Measurements from ENCODE around the gene NDUFA8. TPM values are rescaled to one million over a fixed set of nuclear protein-coding genes. Genes with fewer than 3 reads are reported as not detected.

NDUFA8 gene
- total and polyA plus RNA-seq, 2 of the 4 experiments (the other 2 are of a cell fraction) = 45.2 to 98.1 TPM

DNA sequence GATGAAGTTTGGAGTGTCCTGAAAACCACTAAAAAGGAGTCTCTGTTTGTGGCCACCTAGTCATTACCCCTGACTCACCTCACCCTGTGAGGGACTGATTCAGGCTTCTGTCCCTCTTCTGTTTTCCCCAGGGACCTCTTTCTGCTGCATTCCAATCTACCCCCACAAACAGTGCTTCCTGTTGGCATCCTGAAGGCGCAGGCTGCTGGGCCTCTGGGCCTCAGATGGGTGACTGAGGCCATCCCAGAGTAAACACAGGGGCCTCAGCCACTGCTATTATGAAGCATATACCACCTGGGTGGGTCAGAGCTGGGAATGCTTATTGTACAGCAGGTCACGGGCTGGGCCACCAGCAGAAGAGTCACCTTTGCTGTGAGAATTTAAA lies 20.1 kb upstream of the NDUFA8 start:
- H3K9ac ChIP-seq (ENCODE audit: low read depth, low read length) = no peak overlapping the region
- ATAC-seq (ENCODE audit: low read depth) = peak; percentile 42; the same call in 1 of the 2 replicates
- no peaks in the 10 kb centered on the region for H3K9me1 ChIP-seq (ENCODE audit: insufficient read depth, low read length)
- WGBS, 2 experiments (ENCODE audit: extremely low coverage in 2 of 2, insufficient read length in 1 of 2) = no CpG with 5 or more reads among the region's 2 CpGs
- H3K18ac ChIP-seq (ENCODE audit: low read depth, low read length) = no peak overlapping the region
- intact Hi-C loops (cut with micrococcal nuclease) (no loop called here), in situ Hi-C loops (cut with MboI; ENCODE audit: low sequenced_read_pairs) (no loop called here), dilution Hi-C loops (cut with HindIII; ENCODE audit: low sequenced_read_pairs, unreplicated experiment) (no loop called here)
- H3K56ac ChIP-seq (ENCODE audit: extremely low read depth, insufficient read depth, low read length) = no peak overlapping the region
- H2BK20ac ChIP-seq (ENCODE audit: low read depth, low read length) = no peak overlapping the region
- no peak overlapping the region for H3K4ac ChIP-seq (ENCODE audit: low read depth, low read length)
- ChIA-PET CTCF (no interaction called here), POLR2A (ENCODE audit: unreplicated experiment) (no interaction called here)
- H2AK5ac ChIP-seq (ENCODE audit: low read depth, low read length) = no peak overlapping the region
- H2BK5ac ChIP-seq (ENCODE audit: low read depth, low read length, poor library complexity, severe bottlenecking) = no peak overlapping the region
- H3K14ac ChIP-seq (replicated peaks; ENCODE audit: low read depth, low read length) = no peak overlapping the region
- H2AFZ ChIP-seq (replicated peaks; ENCODE audit: low read length, poor library complexity) = peak overlapping the region; percentile 36
- no peak overlapping the region for H3K4me3 ChIP-seq (ENCODE audit: insufficient read depth, low read depth, low read length)
- no peaks in the 10 kb centered on the region for H3K36me3 ChIP-seq (ENCODE audit: control insufficient read depth, insufficient read depth, low read length)
- H4K8ac ChIP-seq (ENCODE audit: low read depth in 2 of 2, low read length in 2 of 2) = no peak overlapping the region
- no peaks in the 10 kb centered on the region for H3K9me3 ChIP-seq (ENCODE audit: control insufficient read depth, insufficient read depth, low read length)
- 0 out of 2 replicates have a peak, but pooled peaks cover 4% of the 10 kb centered on the region for H3K4me1 ChIP-seq (ENCODE audit: control insufficient read depth, insufficient read depth, low read length)
- no peak overlapping the region for H2AK9ac ChIP-seq (replicated peaks; ENCODE audit: low read depth, low read length, poor library complexity)
- no peak overlapping the region for H2BK15ac ChIP-seq (ENCODE audit: low read depth, low read length)
- H3K27me3 ChIP-seq (ENCODE audit: control insufficient read depth, insufficient read depth, low read length) = peaks cover 39% of the 10 kb centered on the region
- H4K5ac ChIP-seq (ENCODE audit: low read depth, low read length) = no peak overlapping the region
- H3K23ac ChIP-seq (ENCODE audit: low read depth, low read length) = no peak overlapping the region
- H4K20me1 ChIP-seq (ENCODE audit: insufficient read depth, low read length) = no peaks in the 10 kb centered on the region
- H4K91ac ChIP-seq (ENCODE audit: insufficient read depth, low read depth, low read length) = no peak overlapping the region
- no peak overlapping the region for H3K27ac ChIP-seq (ENCODE audit: insufficient read depth, low read length)
- no peaks in the 10 kb centered on the region for H3K79me1 ChIP-seq (ENCODE audit: low read depth in 1 of 2, low read length in 2 of 2)
- H2BK120ac ChIP-seq (ENCODE audit: low read depth, low read length) = no peak overlapping the region
- no peak overlapping the region for H3K4me2 ChIP-seq (ENCODE audit: low read depth, low read length)
- DNase-seq = peak; percentile 29
- TF ChIP-seq CEBPB (IDR thresholded peaks at IDR 0.05; ENCODE audit: low read depth, low read length) (no peak), RAD21 (IDR thresholded peaks at IDR 0.05; ENCODE audit: low read length) (no peak), MAZ (IDR thresholded peaks at IDR 0.05; ENCODE audit: borderline replicate concordance, low read depth, low read length) (no peak), MXI1 (IDR thresholded peaks at IDR 0.05; ENCODE audit: borderline replicate concordance, low read depth, low read length) (no peak), SMC3 (IDR thresholded peaks at IDR 0.05; ENCODE audit: low read depth, low read length) (no peak), NFE2L2 (IDR thresholded peaks at IDR 0.05; ENCODE audit: low read depth, low read length) (no peak), POLR2A (IDR thresholded peaks at IDR 0.05; ENCODE audit: low read depth, low read length) (no peak), CHD1 (IDR thresholded peaks at IDR 0.05; ENCODE audit: low read depth, low read length) (no peak), BHLHE40 (IDR thresholded peaks at IDR 0.05; ENCODE audit: low read depth, low read length) (no peak), FOS (IDR thresholded peaks at IDR 0.05; ENCODE audit: low read depth, low read length) (no peak), MAFK (IDR thresholded peaks at IDR 0.05; ENCODE audit: low read depth, low read length) (no peak), RFX5 (IDR thresholded peaks at IDR 0.05; ENCODE audit: low read depth, low read length) (no peak), RCOR1 (IDR thresholded peaks at IDR 0.05; ENCODE audit: insufficient replicate concordance, low read length) (no peak), ELK1 (IDR thresholded peaks at IDR 0.05; ENCODE audit: borderline replicate concordance, low read depth, low read length) (no peak)
- TF ChIP-seq, protein P1, sequence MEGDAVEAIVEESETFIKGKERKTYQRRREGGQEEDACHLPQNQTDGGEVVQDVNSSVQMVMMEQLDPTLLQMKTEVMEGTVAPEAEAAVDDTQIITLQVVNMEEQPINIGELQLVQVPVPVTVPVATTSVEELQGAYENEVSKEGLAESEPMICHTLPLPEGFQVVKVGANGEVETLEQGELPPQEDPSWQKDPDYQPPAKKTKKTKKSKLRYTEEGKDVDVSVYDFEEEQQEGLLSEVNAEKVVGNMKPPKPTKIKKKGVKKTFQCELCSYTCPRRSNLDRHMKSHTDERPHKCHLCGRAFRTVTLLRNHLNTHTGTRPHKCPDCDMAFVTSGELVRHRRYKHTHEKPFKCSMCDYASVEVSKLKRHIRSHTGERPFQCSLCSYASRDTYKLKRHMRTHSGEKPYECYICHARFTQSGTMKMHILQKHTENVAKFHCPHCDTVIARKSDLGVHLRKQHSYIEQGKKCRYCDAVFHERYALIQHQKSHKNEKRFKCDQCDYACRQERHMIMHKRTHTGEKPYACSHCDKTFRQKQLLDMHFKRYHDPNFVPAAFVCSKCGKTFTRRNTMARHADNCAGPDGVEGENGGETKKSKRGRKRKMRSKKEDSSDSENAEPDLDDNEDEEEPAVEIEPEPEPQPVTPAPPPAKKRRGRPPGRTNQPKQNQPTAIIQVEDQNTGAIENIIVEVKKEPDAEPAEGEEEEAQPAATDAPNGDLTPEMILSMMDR (conservative IDR thresholded peaks at IDR 0.05; ENCODE audit: low read depth, low read length) = no peak
- TF ChIP-seq, protein P2, sequence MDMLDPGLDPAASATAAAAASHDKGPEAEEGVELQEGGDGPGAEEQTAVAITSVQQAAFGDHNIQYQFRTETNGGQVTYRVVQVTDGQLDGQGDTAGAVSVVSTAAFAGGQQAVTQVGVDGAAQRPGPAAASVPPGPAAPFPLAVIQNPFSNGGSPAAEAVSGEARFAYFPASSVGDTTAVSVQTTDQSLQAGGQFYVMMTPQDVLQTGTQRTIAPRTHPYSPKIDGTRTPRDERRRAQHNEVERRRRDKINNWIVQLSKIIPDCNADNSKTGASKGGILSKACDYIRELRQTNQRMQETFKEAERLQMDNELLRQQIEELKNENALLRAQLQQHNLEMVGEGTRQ (IDR thresholded peaks at IDR 0.05; ENCODE audit: low read depth, low read length) = no peak
- BruUV-seq (replicated peaks) = no TSS peak

All from IMR-90 (cell line).